ENCODE results near the gene FNDC3A.

FNDC3A gene

DNA sequence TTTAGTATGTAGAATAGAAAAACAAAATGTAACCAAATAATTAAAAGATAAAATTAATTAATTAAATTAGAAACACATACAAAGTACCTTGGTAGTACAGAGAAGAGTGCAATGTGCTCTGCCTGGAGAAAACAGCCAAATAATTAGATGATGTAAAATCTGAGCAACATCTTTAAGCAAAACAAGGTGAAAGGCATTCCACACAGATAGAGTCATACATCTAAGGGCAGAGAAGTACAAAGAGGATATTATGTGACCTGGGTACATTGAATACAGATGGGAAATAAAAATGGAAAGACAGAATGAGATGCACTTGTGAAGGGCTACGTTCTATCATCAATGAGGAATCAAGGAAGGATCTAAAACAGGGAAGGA is 25.2 kb upstream of the FNDC3A start:
- Histone ChIP-seq H3K4me1 (ENCODE audit: insufficient read depth, low read length) (no peaks in the 10 kb centered on the region), H3K79me2 (ENCODE audit: insufficient read depth, low read length) (no peaks in the 10 kb centered on the region), H4K20me1 (ENCODE audit: insufficient read depth, low read length) (no peaks in the 10 kb centered on the region), H3K27ac (ENCODE audit: low read length) (no peak overlapping the region), H3K27me3 (ENCODE audit: insufficient read depth, low read length, poor library complexity) (no peaks in the 10 kb centered on the region), H3K9ac (ENCODE audit: low read depth, low read length) (no peak overlapping the region), H3K9me3 (ENCODE audit: insufficient read depth, low read length, severe bottlenecking) (no peaks in the 10 kb centered on the region), H2AFZ (ENCODE audit: low read depth, low read length) (no peak overlapping the region), H3K36me3 (ENCODE audit: insufficient read depth, low read length) (no peaks in the 10 kb centered on the region), H3K4me3 (ENCODE audit: low read depth in 1 of 2, low read length in 2 of 2) (no peak overlapping the region), H3K4me2 (ENCODE audit: insufficient read depth, low read length) (no peak overlapping the region)
- DNase-seq = no peak
- ATAC-seq (ENCODE audit: insufficient read depth, low read depth) = no peak
- TF ChIP-seq, protein P1, sequence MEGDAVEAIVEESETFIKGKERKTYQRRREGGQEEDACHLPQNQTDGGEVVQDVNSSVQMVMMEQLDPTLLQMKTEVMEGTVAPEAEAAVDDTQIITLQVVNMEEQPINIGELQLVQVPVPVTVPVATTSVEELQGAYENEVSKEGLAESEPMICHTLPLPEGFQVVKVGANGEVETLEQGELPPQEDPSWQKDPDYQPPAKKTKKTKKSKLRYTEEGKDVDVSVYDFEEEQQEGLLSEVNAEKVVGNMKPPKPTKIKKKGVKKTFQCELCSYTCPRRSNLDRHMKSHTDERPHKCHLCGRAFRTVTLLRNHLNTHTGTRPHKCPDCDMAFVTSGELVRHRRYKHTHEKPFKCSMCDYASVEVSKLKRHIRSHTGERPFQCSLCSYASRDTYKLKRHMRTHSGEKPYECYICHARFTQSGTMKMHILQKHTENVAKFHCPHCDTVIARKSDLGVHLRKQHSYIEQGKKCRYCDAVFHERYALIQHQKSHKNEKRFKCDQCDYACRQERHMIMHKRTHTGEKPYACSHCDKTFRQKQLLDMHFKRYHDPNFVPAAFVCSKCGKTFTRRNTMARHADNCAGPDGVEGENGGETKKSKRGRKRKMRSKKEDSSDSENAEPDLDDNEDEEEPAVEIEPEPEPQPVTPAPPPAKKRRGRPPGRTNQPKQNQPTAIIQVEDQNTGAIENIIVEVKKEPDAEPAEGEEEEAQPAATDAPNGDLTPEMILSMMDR (IDR thresholded peaks at IDR 0.05; ENCODE audit: borderline replicate concordance, extremely low read depth, low read length, poor library complexity, severe bottlenecking) = no peak
- no peak for TF ChIP-seq EZH2 (IDR thresholded peaks at IDR 0.05; ENCODE audit: borderline replicate concordance, low read depth, low read length, severe bottlenecking)

DNA sequence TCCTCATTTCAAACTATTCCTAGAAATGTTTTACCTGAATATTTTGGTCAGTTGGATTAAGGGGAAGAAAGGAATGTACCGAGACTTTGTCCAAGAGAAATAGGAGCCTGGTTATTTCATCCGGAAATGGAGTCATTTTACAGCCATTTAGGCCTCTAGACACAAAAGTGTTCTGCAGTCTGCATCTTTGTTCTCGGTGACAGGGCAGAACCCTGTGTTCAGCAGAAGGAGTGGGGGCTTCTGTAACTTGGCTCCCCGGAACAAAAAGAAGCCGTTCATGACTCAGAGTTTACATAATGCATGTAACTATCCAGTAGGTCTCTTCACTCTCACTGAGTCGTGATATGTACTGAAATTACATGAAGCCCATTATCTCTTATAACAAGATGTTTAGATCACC is 21.6 kb upstream of the FNDC3A start:
- no peak overlapping the region for H3K9ac ChIP-seq (ENCODE audit: low read depth, low read length)
- no peaks in the 10 kb centered on the region for H3K27me3 ChIP-seq (ENCODE audit: insufficient read depth, low read length, poor library complexity)
- H3K4me2 ChIP-seq (ENCODE audit: insufficient read depth, low read length) = no peak overlapping the region
- no peaks in the 10 kb centered on the region for H4K20me1 ChIP-seq (ENCODE audit: insufficient read depth, low read length)
- no peak overlapping the region for H3K27ac ChIP-seq (ENCODE audit: low read length)
- H3K4me3 ChIP-seq (ENCODE audit: low read depth in 1 of 2, low read length in 2 of 2) = no peak overlapping the region
- H3K9me3 ChIP-seq (ENCODE audit: insufficient read depth, low read length, severe bottlenecking) = no peaks in the 10 kb centered on the region
- H3K79me2 ChIP-seq (ENCODE audit: insufficient read depth, low read length) = no peaks in the 10 kb centered on the region
- DNase-seq (no peak), ATAC-seq (ENCODE audit: insufficient read depth, low read depth) (no peak)
- TF ChIP-seq, protein P1 (IDR thresholded peaks at IDR 0.05; ENCODE audit: borderline replicate concordance, extremely low read depth, low read length, poor library complexity, severe bottlenecking) = no peak
- no peak for TF ChIP-seq EZH2 (IDR thresholded peaks at IDR 0.05; ENCODE audit: borderline replicate concordance, low read depth, low read length, severe bottlenecking)
- no peaks in the 10 kb centered on the region for H3K36me3 ChIP-seq (ENCODE audit: insufficient read depth, low read length)
- H2AFZ ChIP-seq (ENCODE audit: low read depth, low read length) = no peak overlapping the region
- H3K4me1 ChIP-seq (ENCODE audit: insufficient read depth, low read length) = no peaks in the 10 kb centered on the region

- ATAC-seq (ENCODE audit: insufficient read depth, low read depth) = no peak
- H3K9me3 ChIP-seq (ENCODE audit: insufficient read depth, low read length, severe bottlenecking) = no peaks in the 10 kb centered on the region
Measured at GRCh38 chr13:48955536-48955935, 20.2 kb upstream of the FNDC3A start.

More at GRCh38 chr13:48955536-48955935, 20.2 kb upstream of the FNDC3A start:
- H3K27me3 ChIP-seq (ENCODE audit: insufficient read depth, low read length, poor library complexity) = no peaks in the 10 kb centered on the region
- H2AFZ ChIP-seq (ENCODE audit: low read depth, low read length) = no peak overlapping the region
- no peak overlapping the region for H3K9ac ChIP-seq (ENCODE audit: low read depth, low read length)
- H3K79me2 ChIP-seq (ENCODE audit: insufficient read depth, low read length) = no peaks in the 10 kb centered on the region
- no peak for DNase-seq
- no peak for TF ChIP-seq EZH2 (IDR thresholded peaks at IDR 0.05; ENCODE audit: borderline replicate concordance, low read depth, low read length, severe bottlenecking)
- TF ChIP-seq, protein P1 (IDR thresholded peaks at IDR 0.05; ENCODE audit: borderline replicate concordance, extremely low read depth, low read length, poor library complexity, severe bottlenecking) = no peak
- no peaks in the 10 kb centered on the region for H3K4me1 ChIP-seq (ENCODE audit: insufficient read depth, low read length)
- H3K4me3 ChIP-seq (ENCODE audit: low read depth in 1 of 2, low read length in 2 of 2) = no peak overlapping the region
- H3K27ac ChIP-seq (ENCODE audit: low read length) = no peak overlapping the region
- H3K36me3 ChIP-seq (ENCODE audit: insufficient read depth, low read length) = no peaks in the 10 kb centered on the region
- H4K20me1 ChIP-seq (ENCODE audit: insufficient read depth, low read length) = no peaks in the 10 kb centered on the region
- no peak overlapping the region for H3K4me2 ChIP-seq (ENCODE audit: insufficient read depth, low read length)
